HEK293 (cell line): Measurements from ENCODE around the gene SPACDR.

Source experiments
- EGR2 ChIP-seq: fragments of 450-650 bp; formaldehyde crosslinking; IDR thresholded peaks from 2 replicates; pipeline ENCODE4 v1.5.1; 2016; ENCODE audit warnings: low read depth, missing biosample characterization, missing genetic modification characterization
- GLIS2 ChIP-seq: fragments of 450-650 bp; formaldehyde crosslinking; IDR thresholded peaks from 2 replicates; pipeline ENCODE4 v1.5.1; 2016; ENCODE audit warnings: missing biosample characterization, missing genetic modification characterization
- OSR2 ChIP-seq: fragments of 450-650 bp; formaldehyde crosslinking; IDR thresholded peaks from 2 replicates; pipeline ENCODE4 v1.5.1; 2016; ENCODE audit warnings: missing biosample characterization, missing genetic modification characterization
- SCRT2 ChIP-seq: fragments of 450-650 bp; formaldehyde crosslinking; IDR thresholded peaks from 2 replicates; pipeline ENCODE4 v1.5.1; 2016; ENCODE audit warnings: missing biosample characterization, missing genetic modification characterization
- YY2 ChIP-seq: fragments of 450-650 bp; formaldehyde crosslinking; IDR thresholded peaks from 2 replicates; pipeline ENCODE4 v1.5.1; 2016; ENCODE audit warnings: missing biosample characterization, missing genetic modification characterization
- ZBTB17 ChIP-seq: fragments of 450-650 bp; formaldehyde crosslinking; IDR thresholded peaks from 2 replicates; pipeline ENCODE4 v1.5.1; 2016; ENCODE audit warnings: missing biosample characterization, missing genetic modification characterization
- ZBTB21 ChIP-seq: fragments of 450-650 bp; formaldehyde crosslinking; IDR thresholded peaks from 2 replicates; pipeline ENCODE4 v1.5.1; 2017; ENCODE audit warnings: missing biosample characterization, missing genetic modification characterization
- ZBTB48 ChIP-seq: fragments of 450-650 bp; formaldehyde crosslinking; IDR thresholded peaks from 2 replicates; pipeline ENCODE4 v1.5.1; 2016; ENCODE audit warnings: missing biosample characterization, missing genetic modification characterization
- ZNF10 ChIP-seq: fragments of 450-650 bp; formaldehyde crosslinking; IDR thresholded peaks from 2 replicates; pipeline ENCODE4 v1.5.1; 2017; ENCODE audit warnings: missing biosample characterization, missing genetic modification characterization
- ZNF2 ChIP-seq: fragments of 450-650 bp; formaldehyde crosslinking; IDR thresholded peaks from 2 replicates; pipeline ENCODE4 v1.5.1; 2016; ENCODE audit warnings: missing biosample characterization, missing genetic modification characterization
- ZNF221 ChIP-seq: fragments of 450-650 bp; formaldehyde crosslinking; IDR thresholded peaks from 2 replicates; pipeline ENCODE4 v1.5.1; 2017; ENCODE audit warnings: missing biosample characterization, missing genetic modification characterization, borderline replicate concordance
- ZNF274 ChIP-seq, 2 experiments: fragments of 200-500 bp in 1 of 2; fragments of 450-650 bp in 1 of 2; sonication (Bioruptor generic) in 1 of 2; formaldehyde crosslinking in 1 of 2; IDR thresholded peaks; 2 replicates each; pipeline versions ENCODE4 v1.5.1 to v1.6.1; 2014 to 2016; ENCODE audit warnings: borderline replicate concordance in 1 of 2, inconsistent platforms in 1 of 2, low read length in 1 of 2, missing biosample characterization in 1 of 2, missing genetic modification characterization in 1 of 2
- ZNF324 ChIP-seq: fragments of 450-650 bp; formaldehyde crosslinking; IDR thresholded peaks from 2 replicates; pipeline ENCODE4 v1.5.1; 2016; ENCODE audit warnings: missing biosample characterization, missing genetic modification characterization
- ZNF423 ChIP-seq: fragments of 450-650 bp; formaldehyde crosslinking; IDR thresholded peaks from 2 replicates; pipeline ENCODE4 v1.5.1; 2016; ENCODE audit warnings: missing biosample characterization, missing genetic modification characterization
- ZNF707 ChIP-seq: fragments of 450-650 bp; formaldehyde crosslinking; IDR thresholded peaks from 2 replicates; pipeline ENCODE4 v1.5.1; 2016; ENCODE audit warnings: missing biosample characterization, missing genetic modification characterization
- TF ChIP-seq, protein P1 (sequence below): fragments of 450-650 bp; formaldehyde crosslinking; IDR thresholded peaks from 2 replicates; pipeline ENCODE4 v1.5.1; 2016; ENCODE audit warnings: missing biosample characterization, missing genetic modification characterization, borderline replicate concordance
- TF ChIP-seq, protein P2 (sequence below): fragments of 450-650 bp; formaldehyde crosslinking; conservative IDR thresholded peaks from 2 replicates; pipeline ENCODE4 v1.5.1; 2016; ENCODE audit warnings: low read depth, missing biosample characterization, missing genetic modification characterization
- TF ChIP-seq, protein P3 (sequence below): fragments of 450-650 bp; formaldehyde crosslinking; IDR thresholded peaks from 2 replicates; pipeline ENCODE4 v1.5.1; 2016; ENCODE audit warnings: missing biosample characterization, missing genetic modification characterization
- TF ChIP-seq, protein P4 (sequence below): fragments of 450-650 bp; formaldehyde crosslinking; IDR thresholded peaks from 2 replicates; pipeline ENCODE4 v1.5.1; 2016; ENCODE audit warnings: missing biosample characterization, missing genetic modification characterization
- TF ChIP-seq, protein P5 (sequence below): fragments of 450-650 bp; formaldehyde crosslinking; IDR thresholded peaks from 2 replicates; pipeline ENCODE4 v1.5.1; 2016; ENCODE audit warnings: missing biosample characterization, missing genetic modification characterization, borderline replicate concordance
- TF ChIP-seq, protein P6 (sequence below): fragments of 450-650 bp; formaldehyde crosslinking; IDR thresholded peaks from 2 replicates; pipeline ENCODE4 v1.5.1; 2016; ENCODE audit warnings: missing biosample characterization, missing genetic modification characterization

The SPACDR gene

DNA sequence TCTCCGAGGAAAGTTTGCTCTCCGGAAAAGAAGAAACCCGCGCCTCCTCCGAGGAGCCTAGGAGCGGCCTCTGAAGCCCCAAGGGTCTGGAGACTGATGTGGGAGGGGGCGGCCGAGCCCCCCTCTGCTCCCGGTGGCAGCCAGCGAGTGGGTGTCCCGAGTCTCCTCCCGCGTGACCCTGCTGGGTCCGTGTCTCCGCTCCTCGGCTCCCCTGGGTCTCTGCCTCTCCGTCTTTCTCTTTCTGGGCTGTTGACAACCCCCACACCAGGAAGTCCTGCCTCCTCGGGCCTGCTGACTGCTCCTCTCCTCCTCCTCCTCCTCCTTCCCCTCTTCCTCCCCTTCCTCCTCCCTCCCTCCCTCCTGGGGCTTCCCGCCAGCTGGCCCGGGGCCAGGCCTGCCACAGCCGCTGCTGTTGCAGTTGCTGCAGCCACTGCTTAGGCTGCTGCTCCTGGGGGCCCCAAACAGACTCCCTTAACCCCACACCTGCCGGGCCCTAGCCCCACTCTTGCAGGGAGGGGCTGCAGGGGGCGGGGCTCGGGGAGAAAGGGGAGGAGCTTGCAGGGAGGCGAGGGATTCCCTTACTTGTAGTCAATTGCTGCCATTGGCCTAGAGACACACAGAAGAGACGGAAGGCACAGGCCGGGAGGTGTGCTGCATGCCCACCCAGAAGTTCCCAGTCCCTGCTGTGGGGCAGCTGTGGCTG, 15.0 kb upstream of the SPACDR start, which contains the start of gene TSC22D4 (continued):
- TF ChIP-seq EGR2 (tag by site-specific recombination) (peak; percentile 98), ZNF274 (IDR thresholded peaks at IDR 0.05; ENCODE audit: low read length) (no peak), ZNF274 (tag by site-specific recombination; IDR thresholded peaks at IDR 0.05; ENCODE audit: borderline replicate concordance) (no peak), ZNF707 (no peak), SCRT2 (tag by site-specific recombination) (peak; percentile 89), ZNF324 (tag by site-specific recombination) (peak; percentile 95), ZNF423 (peak; percentile 98), ZNF10 (tag by site-specific recombination) (peak; percentile 100), ZNF221 (peak; percentile 97; the same call in 1 of the 2 replicates), ZBTB17 (peak; percentile 96), ZBTB48 (peak; percentile 98), OSR2 (peak; percentile 100), YY2 (tag by site-specific recombination) (no peak), ZNF2 (tag by site-specific recombination) (peak; percentile 54; the same call in 1 of the 2 replicates), ZBTB21 (tag by site-specific recombination) (peak; percentile 71), GLIS2 (tag by site-specific recombination) (peak; percentile 96)
- TF ChIP-seq, protein P1, sequence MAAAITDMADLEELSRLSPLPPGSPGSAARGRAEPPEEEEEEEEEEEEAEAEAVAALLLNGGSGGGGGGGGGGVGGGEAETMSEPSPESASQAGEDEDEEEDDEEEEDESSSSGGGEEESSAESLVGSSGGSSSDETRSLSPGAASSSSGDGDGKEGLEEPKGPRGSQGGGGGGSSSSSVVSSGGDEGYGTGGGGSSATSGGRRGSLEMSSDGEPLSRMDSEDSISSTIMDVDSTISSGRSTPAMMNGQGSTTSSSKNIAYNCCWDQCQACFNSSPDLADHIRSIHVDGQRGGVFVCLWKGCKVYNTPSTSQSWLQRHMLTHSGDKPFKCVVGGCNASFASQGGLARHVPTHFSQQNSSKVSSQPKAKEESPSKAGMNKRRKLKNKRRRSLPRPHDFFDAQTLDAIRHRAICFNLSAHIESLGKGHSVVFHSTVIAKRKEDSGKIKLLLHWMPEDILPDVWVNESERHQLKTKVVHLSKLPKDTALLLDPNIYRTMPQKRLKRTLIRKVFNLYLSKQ: no peak
- TF ChIP-seq, protein P2, sequence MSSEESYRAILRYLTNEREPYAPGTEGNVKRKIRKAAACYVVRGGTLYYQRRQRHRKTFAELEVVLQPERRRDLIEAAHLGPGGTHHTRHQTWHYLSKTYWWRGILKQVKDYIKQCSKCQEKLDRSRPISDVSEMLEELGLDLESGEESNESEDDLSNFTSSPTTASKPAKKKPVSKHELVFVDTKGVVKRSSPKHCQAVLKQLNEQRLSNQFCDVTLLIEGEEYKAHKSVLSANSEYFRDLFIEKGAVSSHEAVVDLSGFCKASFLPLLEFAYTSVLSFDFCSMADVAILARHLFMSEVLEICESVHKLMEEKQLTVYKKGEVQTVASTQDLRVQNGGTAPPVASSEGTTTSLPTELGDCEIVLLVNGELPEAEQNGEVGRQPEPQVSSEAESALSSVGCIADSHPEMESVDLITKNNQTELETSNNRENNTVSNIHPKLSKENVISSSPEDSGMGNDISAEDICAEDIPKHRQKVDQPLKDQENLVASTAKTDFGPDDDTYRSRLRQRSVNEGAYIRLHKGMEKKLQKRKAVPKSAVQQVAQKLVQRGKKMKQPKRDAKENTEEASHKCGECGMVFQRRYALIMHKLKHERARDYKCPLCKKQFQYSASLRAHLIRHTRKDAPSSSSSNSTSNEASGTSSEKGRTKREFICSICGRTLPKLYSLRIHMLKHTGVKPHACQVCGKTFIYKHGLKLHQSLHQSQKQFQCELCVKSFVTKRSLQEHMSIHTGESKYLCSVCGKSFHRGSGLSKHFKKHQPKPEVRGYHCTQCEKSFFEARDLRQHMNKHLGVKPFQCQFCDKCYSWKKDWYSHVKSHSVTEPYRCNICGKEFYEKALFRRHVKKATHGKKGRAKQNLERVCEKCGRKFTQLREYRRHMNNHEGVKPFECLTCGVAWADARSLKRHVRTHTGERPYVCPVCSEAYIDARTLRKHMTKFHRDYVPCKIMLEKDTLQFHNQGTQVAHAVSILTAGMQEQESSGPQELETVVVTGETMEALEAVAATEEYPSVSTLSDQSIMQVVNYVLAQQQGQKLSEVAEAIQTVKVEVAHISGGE (tag by site-specific recombination): peak; percentile 84
- TF ChIP-seq, protein P3, sequence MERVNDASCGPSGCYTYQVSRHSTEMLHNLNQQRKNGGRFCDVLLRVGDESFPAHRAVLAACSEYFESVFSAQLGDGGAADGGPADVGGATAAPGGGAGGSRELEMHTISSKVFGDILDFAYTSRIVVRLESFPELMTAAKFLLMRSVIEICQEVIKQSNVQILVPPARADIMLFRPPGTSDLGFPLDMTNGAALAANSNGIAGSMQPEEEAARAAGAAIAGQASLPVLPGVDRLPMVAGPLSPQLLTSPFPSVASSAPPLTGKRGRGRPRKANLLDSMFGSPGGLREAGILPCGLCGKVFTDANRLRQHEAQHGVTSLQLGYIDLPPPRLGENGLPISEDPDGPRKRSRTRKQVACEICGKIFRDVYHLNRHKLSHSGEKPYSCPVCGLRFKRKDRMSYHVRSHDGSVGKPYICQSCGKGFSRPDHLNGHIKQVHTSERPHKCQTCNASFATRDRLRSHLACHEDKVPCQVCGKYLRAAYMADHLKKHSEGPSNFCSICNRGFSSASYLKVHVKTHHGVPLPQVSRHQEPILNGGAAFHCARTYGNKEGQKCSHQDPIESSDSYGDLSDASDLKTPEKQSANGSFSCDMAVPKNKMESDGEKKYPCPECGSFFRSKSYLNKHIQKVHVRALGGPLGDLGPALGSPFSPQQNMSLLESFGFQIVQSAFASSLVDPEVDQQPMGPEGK (tag by site-specific recombination): peak; percentile 100
- TF ChIP-seq, protein P4, sequence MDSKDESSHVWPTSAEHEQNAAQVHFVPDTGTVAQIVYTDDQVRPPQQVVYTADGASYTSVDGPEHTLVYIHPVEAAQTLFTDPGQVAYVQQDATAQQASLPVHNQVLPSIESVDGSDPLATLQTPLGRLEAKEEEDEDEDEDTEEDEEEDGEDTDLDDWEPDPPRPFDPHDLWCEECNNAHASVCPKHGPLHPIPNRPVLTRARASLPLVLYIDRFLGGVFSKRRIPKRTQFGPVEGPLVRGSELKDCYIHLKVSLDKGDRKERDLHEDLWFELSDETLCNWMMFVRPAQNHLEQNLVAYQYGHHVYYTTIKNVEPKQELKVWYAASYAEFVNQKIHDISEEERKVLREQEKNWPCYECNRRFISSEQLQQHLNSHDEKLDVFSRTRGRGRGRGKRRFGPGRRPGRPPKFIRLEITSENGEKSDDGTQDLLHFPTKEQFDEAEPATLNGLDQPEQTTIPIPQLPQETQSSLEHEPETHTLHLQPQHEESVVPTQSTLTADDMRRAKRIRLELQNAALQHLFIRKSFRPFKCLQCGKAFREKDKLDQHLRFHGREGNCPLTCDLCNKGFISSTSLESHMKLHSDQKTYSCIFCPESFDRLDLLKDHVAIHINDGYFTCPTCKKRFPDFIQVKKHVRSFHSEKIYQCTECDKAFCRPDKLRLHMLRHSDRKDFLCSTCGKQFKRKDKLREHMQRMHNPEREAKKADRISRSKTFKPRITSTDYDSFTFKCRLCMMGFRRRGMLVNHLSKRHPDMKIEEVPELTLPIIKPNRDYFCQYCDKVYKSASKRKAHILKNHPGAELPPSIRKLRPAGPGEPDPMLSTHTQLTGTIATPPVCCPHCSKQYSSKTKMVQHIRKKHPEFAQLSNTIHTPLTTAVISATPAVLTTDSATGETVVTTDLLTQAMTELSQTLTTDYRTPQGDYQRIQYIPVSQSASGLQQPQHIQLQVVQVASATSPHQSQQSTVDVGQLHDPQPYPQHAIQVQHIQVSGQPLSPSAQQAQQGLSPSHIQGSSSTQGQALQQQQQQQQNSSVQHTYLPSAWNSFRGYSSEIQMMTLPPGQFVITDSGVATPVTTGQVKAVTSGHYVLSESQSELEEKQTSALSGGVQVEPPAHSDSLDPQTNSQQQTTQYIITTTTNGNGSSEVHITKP (tag by site-specific recombination): peak; percentile 81
- TF ChIP-seq, protein P5, sequence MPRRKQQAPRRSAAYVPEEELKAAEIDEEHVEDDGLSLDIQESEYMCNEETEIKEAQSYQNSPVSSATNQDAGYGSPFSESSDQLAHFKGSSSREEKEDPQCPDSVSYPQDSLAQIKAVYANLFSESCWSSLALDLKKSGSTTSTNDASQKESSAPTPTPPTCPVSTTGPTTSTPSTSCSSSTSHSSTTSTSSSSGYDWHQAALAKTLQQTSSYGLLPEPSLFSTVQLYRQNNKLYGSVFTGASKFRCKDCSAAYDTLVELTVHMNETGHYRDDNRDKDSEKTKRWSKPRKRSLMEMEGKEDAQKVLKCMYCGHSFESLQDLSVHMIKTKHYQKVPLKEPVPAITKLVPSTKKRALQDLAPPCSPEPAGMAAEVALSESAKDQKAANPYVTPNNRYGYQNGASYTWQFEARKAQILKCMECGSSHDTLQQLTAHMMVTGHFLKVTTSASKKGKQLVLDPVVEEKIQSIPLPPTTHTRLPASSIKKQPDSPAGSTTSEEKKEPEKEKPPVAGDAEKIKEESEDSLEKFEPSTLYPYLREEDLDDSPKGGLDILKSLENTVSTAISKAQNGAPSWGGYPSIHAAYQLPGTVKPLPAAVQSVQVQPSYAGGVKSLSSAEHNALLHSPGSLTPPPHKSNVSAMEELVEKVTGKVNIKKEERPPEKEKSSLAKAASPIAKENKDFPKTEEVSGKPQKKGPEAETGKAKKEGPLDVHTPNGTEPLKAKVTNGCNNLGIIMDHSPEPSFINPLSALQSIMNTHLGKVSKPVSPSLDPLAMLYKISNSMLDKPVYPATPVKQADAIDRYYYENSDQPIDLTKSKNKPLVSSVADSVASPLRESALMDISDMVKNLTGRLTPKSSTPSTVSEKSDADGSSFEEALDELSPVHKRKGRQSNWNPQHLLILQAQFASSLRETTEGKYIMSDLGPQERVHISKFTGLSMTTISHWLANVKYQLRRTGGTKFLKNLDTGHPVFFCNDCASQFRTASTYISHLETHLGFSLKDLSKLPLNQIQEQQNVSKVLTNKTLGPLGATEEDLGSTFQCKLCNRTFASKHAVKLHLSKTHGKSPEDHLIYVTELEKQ: 0 out of 2 replicates have a peak, but pooled peaks have one; percentile 9
- TF ChIP-seq, protein P6, sequence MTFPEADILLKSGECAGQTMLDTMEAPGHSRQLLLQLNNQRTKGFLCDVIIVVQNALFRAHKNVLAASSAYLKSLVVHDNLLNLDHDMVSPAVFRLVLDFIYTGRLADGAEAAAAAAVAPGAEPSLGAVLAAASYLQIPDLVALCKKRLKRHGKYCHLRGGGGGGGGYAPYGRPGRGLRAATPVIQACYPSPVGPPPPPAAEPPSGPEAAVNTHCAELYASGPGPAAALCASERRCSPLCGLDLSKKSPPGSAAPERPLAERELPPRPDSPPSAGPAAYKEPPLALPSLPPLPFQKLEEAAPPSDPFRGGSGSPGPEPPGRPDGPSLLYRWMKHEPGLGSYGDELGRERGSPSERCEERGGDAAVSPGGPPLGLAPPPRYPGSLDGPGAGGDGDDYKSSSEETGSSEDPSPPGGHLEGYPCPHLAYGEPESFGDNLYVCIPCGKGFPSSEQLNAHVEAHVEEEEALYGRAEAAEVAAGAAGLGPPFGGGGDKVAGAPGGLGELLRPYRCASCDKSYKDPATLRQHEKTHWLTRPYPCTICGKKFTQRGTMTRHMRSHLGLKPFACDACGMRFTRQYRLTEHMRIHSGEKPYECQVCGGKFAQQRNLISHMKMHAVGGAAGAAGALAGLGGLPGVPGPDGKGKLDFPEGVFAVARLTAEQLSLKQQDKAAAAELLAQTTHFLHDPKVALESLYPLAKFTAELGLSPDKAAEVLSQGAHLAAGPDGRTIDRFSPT (tag by site-specific recombination): peak; percentile 84
